ENCODE data around the gene MDM1. TPM values are rescaled to one million over a fixed set of nuclear protein-coding genes. Genes with fewer than 3 reads are reported as not detected.

Gene MDM1
- total RNA-seq (2014; rRNA removed; shearing (Covaris generic)): 7.6 and 10.1 TPM in 2 replicates

GRCh38 chr12:68331869-68332727 lies at the start of gene MDM1:
MDM1 (minus strand) TSS chr12:68332362; CDS start chr12:68332245, 117 bp downstream.
- DNase-seq (ENCODE audit: low read depth): peak; percentile 99

- no peak for DNase-seq (ENCODE audit: low read depth)
These were observed 49.5 kb upstream of the MDM1 start for GRCh38 chr12:68381476-68382219.

DNA sequence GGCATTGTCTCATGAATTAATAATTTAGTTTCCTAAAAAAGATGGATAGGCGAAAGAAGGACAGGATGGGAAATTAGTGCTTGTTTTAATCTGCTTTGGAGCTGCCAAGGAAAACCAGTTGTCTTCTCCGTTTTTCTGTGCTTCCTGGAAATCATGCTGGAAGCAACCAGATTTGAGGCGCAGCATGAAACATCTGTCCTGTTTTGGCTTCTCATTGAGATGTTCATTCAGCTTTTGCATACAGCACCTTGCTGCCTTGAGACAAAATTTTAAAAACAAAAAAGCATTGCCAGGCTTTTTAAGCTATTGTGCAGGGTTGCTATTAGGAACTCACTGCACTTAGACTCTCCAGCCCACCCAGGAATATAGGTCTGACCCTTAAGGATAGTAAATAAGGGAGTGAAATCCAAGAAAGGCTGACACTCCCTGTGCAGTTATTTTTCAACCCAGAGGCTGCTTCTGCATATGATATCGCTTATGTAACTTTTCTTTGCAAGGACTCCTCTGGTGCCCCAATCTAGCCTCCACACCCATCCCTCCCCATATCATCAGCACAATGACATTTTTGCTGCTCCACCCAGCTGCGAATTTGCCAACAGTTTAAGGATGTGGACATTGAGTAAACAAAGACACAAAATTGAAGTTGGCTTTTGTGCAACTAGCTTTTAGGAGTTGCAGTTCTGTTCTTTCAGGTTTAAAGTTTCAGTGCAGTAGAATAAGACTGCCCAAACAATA lies 46.9 kb upstream of the MDM1 start:
- no peak for DNase-seq (ENCODE audit: low read depth)

- no peak for DNase-seq (ENCODE audit: low read depth)
These were observed 45.7 kb upstream of the MDM1 start for GRCh38 chr12:68377881-68378280.

GRCh38 chr12:68376901-68377300 lies 44.7 kb upstream of the MDM1 start:
- DNase-seq (ENCODE audit: low read depth): no peak

GRCh38 chr12:68375756-68376695 lies 43.9 kb upstream of the MDM1 start:
- DNase-seq (ENCODE audit: low read depth): no peak

- no peak for DNase-seq (ENCODE audit: low read depth)
These were observed 42.3 kb upstream of the MDM1 start for GRCh38 chr12:68374307-68374982.

DNA sequence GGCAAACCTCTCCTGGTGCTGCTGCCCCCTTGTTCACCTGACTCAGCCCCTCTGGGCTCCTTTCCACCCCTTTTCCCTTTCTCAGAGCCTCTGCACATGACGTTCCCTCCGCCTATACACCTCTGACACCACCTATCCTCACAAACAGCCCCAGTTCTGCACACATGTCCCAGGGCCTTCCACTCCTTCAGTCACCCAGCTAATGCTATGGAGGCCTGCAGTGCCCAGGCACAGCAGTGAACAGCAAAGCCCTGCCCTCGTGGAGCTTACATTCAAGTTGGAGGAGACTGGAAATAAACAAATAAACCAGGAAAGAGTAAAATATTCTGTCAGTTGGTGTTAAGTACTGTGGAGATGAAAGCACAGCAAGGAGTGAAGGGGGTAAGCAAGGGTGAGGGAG lies 38.5 kb upstream of the MDM1 start:
- no peak for DNase-seq (ENCODE audit: low read depth)

- no peak for DNase-seq (ENCODE audit: low read depth)
These were observed 37.9 kb upstream of the MDM1 start for GRCh38 chr12:68370006-68370590.

- no peak for DNase-seq (ENCODE audit: low read depth)
These were observed 36.2 kb upstream of the MDM1 start for GRCh38 chr12:68368327-68368726.

GRCh38 chr12:68367903-68368302 lies 35.7 kb upstream of the MDM1 start:
- DNase-seq (ENCODE audit: low read depth): peak; percentile 30

DNA sequence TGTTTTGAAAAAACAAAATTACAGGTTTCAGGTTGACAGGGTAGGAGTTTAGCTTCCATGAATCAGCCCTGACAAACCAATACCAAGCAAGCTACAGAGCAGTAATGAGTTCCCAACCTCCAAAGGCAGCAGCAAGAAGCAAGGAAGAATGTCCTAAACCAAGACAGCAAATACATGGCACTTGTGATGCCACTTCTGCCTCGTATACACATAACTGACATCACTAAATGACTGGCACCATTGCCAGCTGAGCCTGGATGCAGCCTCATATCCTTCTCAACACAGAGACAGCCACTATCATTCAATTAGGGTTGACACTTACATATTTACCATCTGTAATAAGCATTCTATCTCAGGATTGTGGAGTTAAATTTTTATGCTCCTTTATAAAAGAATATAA lies 35.0 kb upstream of the MDM1 start:
- no peak for DNase-seq (ENCODE audit: low read depth)

GRCh38 chr12:68364893-68365725 lies 32.9 kb upstream of the MDM1 start:
- peak; percentile 70 for DNase-seq (ENCODE audit: low read depth)

DNA sequence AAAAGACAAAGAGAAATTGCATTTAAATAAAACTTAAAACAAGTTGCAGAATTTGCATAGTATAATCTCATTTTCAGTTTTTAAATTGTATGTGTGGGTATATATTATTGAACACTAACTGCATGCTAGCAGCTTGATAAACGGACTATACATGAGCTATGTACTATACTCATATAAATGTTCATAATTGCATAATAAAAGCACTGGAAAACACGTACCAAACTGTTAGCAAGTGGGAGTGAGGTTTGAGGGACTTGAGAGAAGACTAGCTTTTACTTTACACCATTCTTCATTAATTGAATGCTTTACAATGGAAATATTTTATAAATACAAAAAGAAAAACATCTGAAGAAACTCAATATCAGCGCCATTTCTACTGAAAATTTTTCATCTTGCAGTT lies 32.2 kb upstream of the MDM1 start:
- DNase-seq (ENCODE audit: low read depth): no peak

DNA sequence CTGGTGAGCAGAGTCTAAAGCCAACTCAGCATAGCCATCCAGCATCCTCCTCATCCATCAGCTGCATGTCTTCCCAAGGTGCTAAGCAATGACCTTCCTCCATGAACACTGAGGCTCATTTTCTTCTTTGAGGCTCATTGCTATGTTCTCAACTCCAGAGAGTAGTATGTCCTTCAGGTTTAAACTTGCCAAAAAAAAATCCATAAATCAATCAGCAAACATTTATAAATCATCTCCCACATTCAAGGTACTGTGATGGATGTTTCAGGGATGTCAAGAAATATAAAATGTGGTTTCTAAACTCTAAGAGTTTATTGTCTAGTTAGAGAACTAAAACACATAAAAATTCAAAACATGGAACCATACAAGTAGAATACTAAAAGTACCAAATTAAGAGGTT lies 29.8 kb upstream of the MDM1 start:
- no peak for DNase-seq (ENCODE audit: low read depth)

- DNase-seq (ENCODE audit: low read depth): no peak
These were observed 27.5 kb upstream of the MDM1 start for GRCh38 chr12:68359674-68360073.

GRCh38 chr12:68358532-68359485 lies 26.6 kb upstream of the MDM1 start:
- DNase-seq (ENCODE audit: low read depth): peak; percentile 89

GRCh38 chr12:68356986-68357385 lies 24.8 kb upstream of the MDM1 start:
- no peak for DNase-seq (ENCODE audit: low read depth)

Measured in M059J (cell line).